Skeletal muscle tissue (tissue), 4 donors: ENCODE measurements around the gene TLE7. TPM values are rescaled to one million over a fixed set of nuclear protein-coding genes. Genes with fewer than 3 reads are reported as not detected.

Source experiments
- H3K27ac ChIP-seq: one replicate; pipeline ENCODE4 v1.7.0; 2013; ENCODE audit warnings: mild to moderate bottlenecking, low read depth, low read length, inconsistent platforms
- H3K27me3 ChIP-seq, 3 donors: one replicate each; pipeline ENCODE4 v1.7.0; 2013; ENCODE audit warnings: low read length in 3 of 3; ENCODE audit not compliant: control insufficient read depth in 3 of 3, insufficient read depth in 3 of 3
- H3K36me3 ChIP-seq, 3 donors: one replicate each; pipeline ENCODE4 v1.7.0; 2013; ENCODE audit warnings: low read length in 3 of 3; ENCODE audit not compliant: control insufficient read depth in 3 of 3, insufficient read depth in 3 of 3
- H3K4me1 ChIP-seq, 3 donors: one replicate each; pipeline ENCODE4 v1.7.0; 2013; ENCODE audit warnings: low read length in 3 of 3, mild to moderate bottlenecking in 3 of 3; ENCODE audit not compliant: control insufficient read depth in 3 of 3, insufficient read depth in 3 of 3
- H3K4me3 ChIP-seq, 3 donors: one replicate each; pipeline ENCODE4 v1.7.0; 2013; ENCODE audit warnings: low read length in 3 of 3
- H3K9ac ChIP-seq, 3 donors: one replicate each; pipeline ENCODE4 v1.7.0; 2013; ENCODE audit warnings: low read length in 3 of 3, mild to moderate bottlenecking in 3 of 3, moderate library complexity in 2 of 3, low read depth in 1 of 3
- H3K9me3 ChIP-seq, 3 donors: one replicate each; pipeline ENCODE4 v1.7.0; 2013; ENCODE audit warnings: low read length in 3 of 3; ENCODE audit not compliant: control insufficient read depth in 3 of 3
- total RNA-seq: library from RNA; depleted of rRNA; stranded (reverse); fragments of >200 nt; gene quantifications from one replicate; pipeline ENCODE4 v1.2.3, GENCODE V29; 2014
- donor health status: Osteomylitis.

TLE7 gene
- total RNA-seq, 1 donor from 2014 or later = not detected

GRCh38 chr16:71431176-71431575, 10.7 kb downstream of the TLE7 start:
- Histone ChIP-seq H3K9me3 (peaks cover 2 to 7% (median 3%) of the 10 kb centered on the region in 3 donors), H3K27ac (no peak overlapping the region), H3K27me3 (peaks cover 4 to 14% (median 12%) of the 10 kb centered on the region in 3 donors), H3K4me1 (no peaks in the 10 kb centered on the region), H3K4me3 (no peak overlapping the region), H3K9ac (no peak overlapping the region), H3K36me3 (no peaks in the 10 kb centered on the region)

- Histone ChIP-seq H3K4me1 (no peaks in the 10 kb centered on the region), H3K9me3 (peaks cover 2 to 7% (median 3%) of the 10 kb centered on the region in 3 donors), H3K27me3 (peaks cover 4 to 18% (median 16%) of the 10 kb centered on the region in 3 donors), H3K4me3 (no peak overlapping the region), H3K27ac (no peak overlapping the region), H3K9ac (no peak overlapping the region), H3K36me3 (no peaks in the 10 kb centered on the region)
Observed at GRCh38 chr16:71430744-71431143, 11.1 kb downstream of the TLE7 start.

GRCh38 chr16:71429581-71429980, 12.3 kb downstream of the TLE7 start:
- peaks cover 7 to 24% (median 16%) of the 10 kb centered on the region in 3 donors for H3K27me3 ChIP-seq
- peaks cover 2 to 7% (median 3%) of the 10 kb centered on the region in 3 donors for H3K9me3 ChIP-seq
- H3K27ac ChIP-seq = no peak overlapping the region
- no peaks in the 10 kb centered on the region for H3K4me1 ChIP-seq
- H3K4me3 ChIP-seq = no peak overlapping the region
- no peak overlapping the region for H3K9ac ChIP-seq
- no peaks in the 10 kb centered on the region for H3K36me3 ChIP-seq

- Histone ChIP-seq H3K9me3 (peaks cover 2 to 7% (median 3%) of the 10 kb centered on the region in 3 donors), H3K36me3 (no peaks in the 10 kb centered on the region), H3K4me3 (no peak overlapping the region), H3K4me1 (no peaks in the 10 kb centered on the region), H3K9ac (no peak overlapping the region), H3K27ac (no peak overlapping the region), H3K27me3 (peaks cover 11 to 31% (median 23%) of the 10 kb centered on the region in 3 donors)
Observed at GRCh38 chr16:71428883-71429282, 13.0 kb downstream of the TLE7 start.

- Histone ChIP-seq H3K36me3 (no peaks in the 10 kb centered on the region), H3K4me3 (no peak overlapping the region), H3K9ac (no peak overlapping the region), H3K4me1 (no peaks in the 10 kb centered on the region), H3K27me3 (peaks cover 14 to 32% (median 25%) of the 10 kb centered on the region in 3 donors), H3K27ac (no peak overlapping the region), H3K9me3 (peaks cover 2 to 7% (median 3%) of the 10 kb centered on the region in 3 donors)
Observed at GRCh38 chr16:71428385-71428784, 13.5 kb downstream of the TLE7 start.

GRCh38 chr16:71426880-71427615, 14.8 kb downstream of the TLE7 start:
- Histone ChIP-seq H3K9me3 (peaks cover 2 to 7% (median 3%) of the 10 kb centered on the region in 3 donors), H3K4me1 (no peaks in the 10 kb centered on the region), H3K27ac (no peak overlapping the region), H3K36me3 (no peaks in the 10 kb centered on the region), H3K9ac (no peak overlapping the region), H3K27me3 (peaks cover 14 to 27% (median 25%) of the 10 kb centered on the region in 3 donors), H3K4me3 (no peak overlapping the region)

- Histone ChIP-seq H3K4me3 (no peak overlapping the region), H3K4me1 (no peaks in the 10 kb centered on the region), H3K36me3 (no peaks in the 10 kb centered on the region), H3K9me3 (peaks cover 3 to 7% (median 5%) of the 10 kb centered on the region in 3 donors), H3K27me3 (peaks cover 14 to 27% (median 24%) of the 10 kb centered on the region in 3 donors), H3K27ac (no peak overlapping the region), H3K9ac (no peak overlapping the region)
Observed at GRCh38 chr16:71426069-71426879, 15.6 kb downstream of the TLE7 start.

- Histone ChIP-seq H3K36me3 (no peaks in the 10 kb centered on the region), H3K4me3 (no peak overlapping the region), H3K27me3 (peaks cover 14 to 27% (median 21%) of the 10 kb centered on the region in 3 donors), H3K9ac (no peak overlapping the region), H3K4me1 (no peaks in the 10 kb centered on the region), H3K9me3 (peaks cover 3 to 7% (median 5%) of the 10 kb centered on the region in 3 donors), H3K27ac (no peak overlapping the region)
Observed at GRCh38 chr16:71425746-71426068, 16.1 kb downstream of the TLE7 start.

- H3K9ac ChIP-seq = no peak overlapping the region
- H3K4me3 ChIP-seq = no peak overlapping the region
- H3K27me3 ChIP-seq = peaks cover 14 to 27% (median 17%) of the 10 kb centered on the region in 3 donors
- H3K27ac ChIP-seq = no peak overlapping the region
- H3K9me3 ChIP-seq = peaks cover 3 to 7% (median 5%) of the 10 kb centered on the region in 3 donors
- H3K4me1 ChIP-seq = no peaks in the 10 kb centered on the region
- H3K36me3 ChIP-seq = no peaks in the 10 kb centered on the region
Observed at GRCh38 chr16:71424626-71425025, 17.2 kb downstream of the TLE7 start.

GRCh38 chr16:71423865-71424264, 18.0 kb downstream of the TLE7 start:
- no peak overlapping the region for H3K4me3 ChIP-seq
- H3K27me3 ChIP-seq = peaks cover 14 to 29% (median 17%) of the 10 kb centered on the region in 3 donors
- no peak overlapping the region for H3K9ac ChIP-seq
- no peaks in the 10 kb centered on the region for H3K36me3 ChIP-seq
- no peaks in the 10 kb centered on the region for H3K4me1 ChIP-seq
- H3K9me3 ChIP-seq = peaks cover 0 to 3% (median 3%) of the 10 kb centered on the region in 3 donors
- no peak overlapping the region for H3K27ac ChIP-seq
